D341Med (cell line): ENCODE data around the gene C2CD4B.

Experiments
- DNase-seq: peaks from one replicate; pipeline ENCODE4 v3.0.0; 2012; ENCODE audit warnings: low spot score

C2CD4B gene

DNA sequence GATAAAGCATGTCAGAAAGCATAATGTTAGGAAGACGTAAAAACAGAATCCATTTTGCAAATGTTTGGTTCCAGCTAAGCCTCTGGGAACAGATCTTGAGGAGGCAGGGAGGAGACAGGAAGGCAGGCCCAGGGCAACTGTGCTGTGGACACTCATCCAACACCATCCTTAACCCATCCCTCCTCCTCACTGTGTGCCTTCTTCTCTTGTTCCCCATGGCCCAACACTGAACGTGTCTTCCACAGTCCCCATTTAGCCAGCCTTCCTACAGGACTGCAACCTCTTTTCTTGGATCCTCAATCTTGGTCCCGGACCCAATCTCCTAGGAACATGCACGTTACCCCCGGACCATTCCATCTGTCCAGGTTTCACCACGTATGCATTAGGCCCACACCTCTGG is 15.4 kb downstream of the C2CD4B start:
- no peak for DNase-seq

DNA sequence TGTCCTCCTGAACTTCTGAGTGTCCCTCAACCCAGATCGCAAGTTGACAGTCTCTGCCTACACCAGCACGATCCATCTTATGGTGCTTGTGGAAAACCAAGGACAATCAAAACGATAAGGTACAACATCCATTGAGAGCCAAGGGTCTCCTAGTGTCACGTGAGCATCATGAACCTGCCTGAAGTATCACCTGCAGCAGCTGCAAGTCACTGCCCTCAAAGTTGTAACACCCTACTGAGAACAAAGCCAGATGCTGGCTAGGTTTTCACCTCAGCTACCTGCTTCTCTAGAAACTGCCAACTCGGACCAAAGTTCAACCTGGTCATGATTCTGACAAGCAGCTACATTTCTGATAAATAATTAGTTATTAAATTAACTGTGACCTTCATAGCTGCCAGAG is 17.5 kb downstream of the C2CD4B start:
- DNase-seq, result no peak

DNA sequence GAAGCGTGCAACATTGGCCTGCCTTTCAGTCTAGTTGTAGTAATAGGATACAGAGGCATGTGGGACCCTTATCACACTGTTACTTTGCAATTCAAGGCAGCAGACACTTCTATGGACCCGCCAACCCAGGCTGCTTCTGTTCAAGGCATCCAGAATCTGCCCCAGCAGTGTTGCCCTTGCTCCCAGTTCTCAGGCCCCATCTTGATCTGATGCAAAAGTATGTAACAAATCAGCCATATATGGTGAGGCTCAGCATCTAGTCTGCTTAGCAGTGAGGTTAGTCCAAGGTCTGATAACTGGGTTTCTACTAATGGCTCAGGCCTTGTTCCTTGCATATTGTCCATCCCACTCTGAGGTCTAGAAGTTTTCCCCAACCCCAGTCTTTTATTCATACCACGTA is 17.9 kb downstream of the C2CD4B start:
- no peak for DNase-seq

DNA sequence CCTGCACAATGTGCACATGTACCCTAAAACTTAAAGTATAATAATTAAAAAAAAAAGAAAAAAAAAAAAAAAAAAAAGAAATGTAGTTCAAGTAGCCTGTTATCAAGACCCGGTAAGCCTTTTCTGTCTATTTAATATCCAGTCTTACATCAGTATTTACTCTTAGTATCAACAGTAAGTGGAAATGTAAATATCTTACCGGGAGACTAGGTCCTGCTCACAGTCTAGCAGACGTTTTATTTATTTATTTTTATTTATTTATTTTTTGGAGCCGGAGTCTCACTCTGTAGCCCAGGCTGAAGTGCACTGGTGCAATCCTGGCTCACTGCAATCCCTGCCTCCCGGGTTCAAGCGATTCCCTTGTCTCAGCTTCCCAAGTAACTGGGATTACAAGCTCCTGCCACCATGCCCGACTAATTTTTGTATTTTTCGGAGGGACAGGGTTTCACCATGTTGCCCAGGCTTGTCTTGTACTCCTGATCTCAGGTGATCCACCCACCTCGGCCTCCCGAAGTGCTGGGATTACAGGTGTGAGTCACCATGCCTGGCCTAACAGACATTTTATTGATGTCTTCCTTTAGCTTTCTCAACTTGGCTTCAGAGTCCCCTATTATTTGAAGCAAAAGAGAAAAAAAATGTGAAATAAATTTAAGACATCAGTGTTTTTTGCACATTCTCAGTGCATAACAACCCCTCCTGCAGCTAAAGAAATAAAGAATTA is 19.9 kb downstream of the C2CD4B start:
- no peak for DNase-seq

DNA sequence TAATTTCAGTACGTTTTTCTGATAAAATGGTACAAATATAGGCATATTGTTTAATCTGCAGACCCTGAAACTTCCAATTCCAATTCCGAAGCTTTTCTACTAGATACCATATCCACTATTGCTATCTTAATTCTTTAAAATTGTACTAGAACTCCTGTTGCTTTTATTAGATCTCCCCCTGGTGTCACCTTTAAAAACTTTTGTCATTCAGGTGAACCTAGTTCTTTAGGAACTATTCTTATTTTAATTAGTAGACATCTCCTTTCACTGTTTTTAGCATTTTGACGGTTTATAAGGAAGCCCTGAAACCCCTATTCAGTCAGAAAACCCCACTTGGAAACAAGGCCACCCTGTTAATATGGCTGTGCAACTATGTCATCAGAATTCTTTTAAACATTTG is 22.3 kb downstream of the C2CD4B start:
- DNase-seq, result no peak

DNA sequence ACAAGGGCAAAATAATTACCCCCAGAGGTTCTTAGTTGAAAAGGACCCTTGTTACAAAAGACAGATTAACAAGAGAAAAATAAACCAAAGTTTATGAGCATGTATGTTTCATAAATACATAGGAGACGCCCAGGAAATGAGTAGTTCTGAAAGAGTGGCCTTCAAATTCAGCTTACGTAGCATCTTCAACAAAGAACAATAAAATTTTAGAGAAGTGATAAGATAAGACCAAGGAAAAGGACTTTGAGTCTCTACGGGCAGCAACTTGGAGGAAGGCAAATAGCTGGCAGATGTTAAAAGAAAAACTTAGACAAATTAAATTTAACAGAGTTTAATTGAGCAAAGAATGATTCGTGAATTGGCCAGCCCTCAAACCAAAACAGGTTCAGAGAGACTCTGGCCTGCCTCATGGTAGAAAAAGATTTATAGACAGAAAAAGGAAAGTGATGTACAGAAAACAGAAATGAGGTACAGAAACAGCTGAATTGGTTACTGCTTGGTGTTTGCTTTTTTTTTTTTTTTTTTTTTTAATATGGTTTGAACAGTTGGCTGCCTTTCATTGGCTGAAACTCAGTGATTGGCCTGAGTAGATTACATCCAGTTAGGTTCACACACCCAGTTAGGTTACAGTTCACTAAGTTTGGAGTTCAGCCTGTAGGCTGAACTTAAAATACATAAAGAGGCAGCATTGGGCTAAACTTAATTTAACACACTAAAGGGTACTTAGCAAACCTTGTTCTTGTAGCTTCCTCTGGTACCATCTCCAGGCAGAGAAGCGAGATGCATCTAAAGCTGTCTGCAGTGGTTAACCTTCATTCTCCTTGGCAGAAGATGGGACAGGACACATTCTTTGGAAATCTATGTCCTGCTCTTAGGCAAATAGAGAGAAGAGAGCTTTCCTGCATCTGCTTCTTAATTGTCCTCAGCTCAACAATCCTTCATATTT is 23.2 kb downstream of the C2CD4B start:
- no peak for DNase-seq

DNA sequence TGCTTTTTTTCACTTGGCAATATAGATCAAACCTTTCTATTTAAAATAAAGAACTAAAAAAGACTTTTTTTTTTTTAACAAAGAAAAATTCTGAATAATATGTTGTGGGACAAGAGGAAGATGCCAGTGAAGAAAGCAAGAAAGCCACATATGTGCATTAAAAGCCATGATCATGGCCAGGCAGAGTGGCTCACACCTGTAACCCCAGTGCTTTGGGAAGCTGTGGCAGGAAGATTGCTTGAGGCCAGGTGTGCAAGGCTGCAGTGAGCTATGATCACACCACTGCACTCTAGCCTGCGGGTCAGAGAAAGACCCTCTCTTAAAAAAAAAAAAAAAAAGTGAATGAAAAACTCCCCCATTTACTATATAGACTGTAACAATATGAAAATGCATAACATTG is 23.9 kb downstream of the C2CD4B start:
- no peak for DNase-seq

DNA sequence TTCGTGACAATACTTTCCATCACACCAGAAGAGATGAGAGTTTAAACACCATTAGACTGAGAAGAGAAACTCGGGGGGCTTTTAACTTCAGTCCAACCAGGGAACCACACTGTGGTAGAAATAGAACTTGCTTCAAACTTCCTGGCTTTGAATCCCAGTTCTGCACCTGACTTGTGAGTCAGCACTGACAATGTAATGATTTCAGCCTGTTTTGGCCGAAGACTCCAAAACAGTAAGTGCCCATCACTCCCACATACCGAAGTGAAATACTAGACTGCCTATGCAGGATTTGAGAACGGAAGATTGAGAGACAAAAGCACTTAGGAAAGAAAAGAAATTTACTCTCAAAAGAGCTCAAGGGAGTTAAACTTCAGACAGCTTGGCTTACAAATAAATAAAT is 27.0 kb downstream of the C2CD4B start:
- DNase-seq, result no peak

DNA sequence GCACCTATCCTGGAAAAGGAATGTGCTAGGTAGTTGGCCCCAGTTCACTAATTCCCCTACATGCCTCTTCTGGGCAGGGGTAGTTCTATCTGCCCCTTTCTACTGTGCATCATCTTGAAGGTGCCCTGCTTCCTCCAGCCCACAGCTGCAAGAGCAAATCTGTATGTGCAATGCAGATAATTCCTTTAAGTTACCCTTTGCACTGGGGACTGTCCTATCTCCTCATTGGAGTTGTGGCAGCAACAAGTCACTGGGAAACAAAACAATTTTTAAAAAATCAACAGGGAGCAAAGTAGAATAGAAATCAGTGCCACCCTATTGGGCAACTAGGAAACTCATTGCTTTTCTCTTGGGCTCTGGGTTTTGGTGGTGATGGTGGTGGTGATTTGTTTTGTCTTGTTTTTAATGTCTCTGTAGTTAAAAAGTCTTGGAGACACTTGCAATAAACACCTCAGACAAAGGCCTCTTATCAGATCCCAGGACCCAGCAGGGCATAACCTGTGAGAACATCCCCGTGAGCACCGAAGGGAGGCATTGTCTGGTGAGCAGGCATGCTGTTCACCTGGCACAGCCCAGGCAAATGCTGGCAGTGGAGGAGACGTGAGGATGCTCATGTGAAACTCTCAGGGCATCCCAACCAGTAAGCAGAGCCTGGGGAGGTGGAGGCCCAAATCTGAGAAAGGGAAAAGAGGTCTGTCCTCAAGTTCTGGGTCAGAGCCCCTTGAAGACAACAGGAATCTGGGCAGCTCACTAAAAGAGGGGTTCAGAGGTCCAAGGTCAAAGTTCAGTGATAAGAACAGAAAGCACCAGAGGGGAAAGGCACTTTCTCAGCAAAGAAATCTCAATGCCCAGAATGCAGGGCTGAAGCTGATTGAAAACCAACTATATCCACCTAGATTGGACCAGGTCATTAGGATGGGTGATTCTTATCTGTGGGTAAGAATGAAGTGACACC is 27.9 kb downstream of the C2CD4B start:
- no peak for DNase-seq

DNA sequence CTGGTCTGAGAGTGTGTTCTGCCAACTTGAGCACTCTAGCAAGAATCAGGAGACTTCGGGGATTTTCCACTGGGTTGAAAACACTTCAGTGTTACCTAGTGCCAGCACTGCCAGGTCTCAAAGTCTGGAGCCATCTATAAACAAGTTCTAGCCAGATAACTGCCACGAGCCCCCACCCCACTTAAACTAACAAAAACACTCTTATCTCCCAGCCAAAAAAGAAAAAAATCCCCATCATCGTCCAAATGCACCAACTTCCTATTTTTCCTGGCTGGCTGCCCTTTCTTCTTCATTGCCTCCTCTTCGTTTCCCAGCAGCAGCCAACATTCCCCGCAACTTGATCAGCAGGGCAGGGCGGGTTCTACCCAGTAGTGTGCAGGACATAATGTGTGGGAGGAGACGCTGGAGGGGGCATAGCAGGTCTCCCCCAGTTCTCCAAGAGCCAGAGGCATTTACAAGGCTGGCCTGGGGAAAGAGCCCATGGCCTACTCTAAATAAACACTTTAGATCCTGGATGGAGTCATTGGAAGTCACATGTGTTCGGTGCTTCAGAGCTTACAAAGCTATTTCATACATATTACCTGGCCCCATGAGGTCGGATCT is 29.5 kb downstream of the C2CD4B start:
- no peak for DNase-seq

DNA sequence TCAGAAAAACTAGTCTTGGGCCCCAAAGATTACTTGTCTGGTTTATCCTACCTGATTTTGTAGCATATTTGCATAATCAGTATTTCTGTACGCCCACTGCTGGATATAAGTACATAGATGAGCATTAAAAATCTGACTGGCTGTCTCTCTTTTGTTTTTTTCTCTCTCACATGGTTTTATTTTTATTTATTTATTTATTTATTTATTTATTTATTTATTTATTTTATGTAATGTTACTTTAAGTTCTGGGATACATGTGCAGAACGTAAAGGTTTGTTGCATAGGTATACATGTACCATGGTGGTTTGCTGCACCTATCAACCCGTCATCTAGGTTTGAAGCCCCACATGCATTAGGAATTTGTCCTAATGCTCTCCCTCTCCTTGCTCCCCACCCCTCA is 31.9 kb downstream of the C2CD4B start:
- DNase-seq, result no peak

DNA sequence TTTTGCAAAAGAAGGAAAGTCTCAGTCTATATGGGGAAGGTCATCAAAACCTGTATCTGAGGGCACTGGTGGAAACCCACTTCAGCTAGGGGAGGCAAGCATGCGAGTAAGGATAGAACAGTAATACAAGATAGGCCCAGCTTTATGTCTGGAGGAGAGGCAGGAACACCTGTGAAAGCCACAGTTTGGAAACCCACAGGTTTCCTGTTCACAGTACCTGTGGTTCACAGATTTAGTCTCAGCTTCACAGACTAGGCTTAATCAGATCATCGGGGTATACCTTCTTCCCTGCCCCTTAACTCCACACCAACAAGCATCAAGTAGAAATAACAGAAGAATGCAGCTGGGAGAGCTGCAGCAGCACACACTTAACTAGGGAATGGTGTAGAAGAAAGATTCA is 36.2 kb downstream of the C2CD4B start:
- DNase-seq, result no peak

DNA sequence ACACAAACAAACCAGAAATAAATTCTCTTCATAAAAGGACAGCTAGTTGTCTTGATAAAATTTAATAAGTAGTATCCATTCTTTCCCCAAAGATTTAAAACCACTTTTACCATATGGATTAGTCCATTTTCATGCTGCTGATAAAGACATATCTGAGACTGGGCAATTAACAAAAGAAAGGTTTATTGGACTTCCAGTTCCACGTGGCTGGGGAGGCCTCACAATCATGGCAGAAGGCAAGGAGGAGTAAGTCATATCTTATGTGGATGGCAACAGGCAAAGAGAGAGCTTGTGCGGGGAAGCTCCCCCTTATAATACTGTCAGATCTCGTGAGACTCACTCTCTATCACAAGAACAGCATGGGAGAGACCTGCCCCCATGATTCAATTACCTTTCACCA is 38.7 kb downstream of the C2CD4B start:
- no peak for DNase-seq

DNA sequence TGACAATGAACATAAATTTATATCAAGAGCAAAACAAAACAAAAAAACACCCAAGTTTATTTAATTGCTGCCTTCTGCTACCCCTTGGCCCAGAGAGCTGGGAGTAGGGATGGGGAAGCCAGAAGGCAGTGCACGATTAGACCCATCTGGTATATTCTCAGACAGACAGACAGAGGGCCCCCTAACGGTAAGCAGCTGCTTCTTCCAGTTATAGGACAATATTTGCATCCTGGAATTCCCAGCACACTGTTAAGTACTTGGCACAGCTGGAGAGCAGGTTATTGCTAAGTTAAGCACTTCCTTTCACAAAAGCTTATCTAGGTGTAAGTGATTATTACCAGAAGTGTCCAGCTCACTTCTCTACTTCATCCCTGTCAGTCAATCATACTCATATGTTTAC is 39.3 kb downstream of the C2CD4B start:
- DNase-seq, result peak; percentile 70

DNA sequence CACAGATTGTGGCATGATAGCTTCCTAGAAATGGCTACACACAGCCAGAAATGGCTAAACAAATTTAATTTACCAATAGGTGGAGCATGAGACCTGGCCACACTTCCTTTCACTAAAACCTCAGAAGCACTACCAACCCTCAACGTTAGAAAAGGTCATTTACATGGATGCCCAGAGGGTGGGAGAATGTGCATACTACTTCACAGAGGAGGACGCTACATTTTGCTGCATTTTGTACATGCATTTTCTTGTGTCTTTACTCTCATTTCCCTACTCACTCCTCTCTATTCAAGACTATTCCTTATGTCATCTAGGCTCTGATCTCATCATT is 40.1 kb downstream of the C2CD4B start:
- DNase-seq, result no peak

DNA sequence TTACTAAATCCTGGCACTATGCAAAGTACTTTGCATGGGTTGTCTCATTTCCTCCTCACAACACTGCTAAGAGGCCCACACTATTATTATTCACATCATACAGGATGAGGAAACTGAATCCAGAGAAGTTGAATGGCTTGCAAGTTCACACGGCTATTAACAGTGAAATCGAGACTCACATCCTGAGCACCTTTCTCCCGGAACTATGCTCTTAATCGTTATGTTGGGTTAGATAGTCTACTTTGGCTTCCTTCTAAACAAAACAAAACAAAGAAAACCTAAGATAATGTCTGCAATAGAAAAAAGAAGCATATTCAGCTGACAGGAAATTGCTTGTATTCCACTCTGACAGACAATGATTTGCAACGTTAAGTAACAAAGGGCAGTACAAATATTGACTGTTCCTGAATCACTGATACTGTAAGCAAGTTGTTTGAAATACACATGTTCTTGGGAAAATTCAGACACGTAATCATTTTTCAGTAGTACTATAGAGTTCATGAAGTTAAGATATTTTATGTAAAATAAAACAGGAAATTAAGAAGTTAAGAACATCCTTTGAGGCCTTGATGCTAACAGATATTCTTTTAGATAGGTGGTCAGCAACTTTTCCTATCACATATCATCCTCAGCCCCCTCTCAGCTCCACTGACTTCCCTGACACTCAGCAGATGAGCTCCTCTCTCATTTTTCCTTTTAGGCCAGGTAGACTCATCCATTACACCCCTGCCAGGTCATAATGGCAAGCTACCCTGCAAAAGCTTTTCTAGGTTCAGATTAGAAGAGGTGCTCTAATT is 40.7 kb downstream of the C2CD4B start:
- DNase-seq, result no peak

DNA sequence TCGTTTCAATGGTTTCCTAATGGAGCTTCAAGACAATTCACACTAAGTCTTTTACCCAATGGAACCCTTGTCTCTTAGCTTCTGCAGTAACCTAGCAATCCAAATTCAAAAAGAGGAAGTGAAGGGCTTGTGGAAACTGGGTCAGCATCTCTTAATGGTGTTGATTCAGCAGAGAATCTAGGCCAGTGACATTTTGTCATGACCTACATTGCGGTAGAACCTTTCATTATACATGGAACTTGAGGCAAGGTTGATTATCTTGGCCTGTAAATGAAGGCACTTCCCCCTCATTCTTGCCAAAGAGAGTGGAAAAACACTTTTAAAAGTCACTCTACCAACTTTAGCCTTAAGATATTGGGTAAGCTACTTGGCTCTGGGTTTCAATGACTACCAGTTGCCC is 42.8 kb downstream of the C2CD4B start:
- DNase-seq, result no peak

DNA sequence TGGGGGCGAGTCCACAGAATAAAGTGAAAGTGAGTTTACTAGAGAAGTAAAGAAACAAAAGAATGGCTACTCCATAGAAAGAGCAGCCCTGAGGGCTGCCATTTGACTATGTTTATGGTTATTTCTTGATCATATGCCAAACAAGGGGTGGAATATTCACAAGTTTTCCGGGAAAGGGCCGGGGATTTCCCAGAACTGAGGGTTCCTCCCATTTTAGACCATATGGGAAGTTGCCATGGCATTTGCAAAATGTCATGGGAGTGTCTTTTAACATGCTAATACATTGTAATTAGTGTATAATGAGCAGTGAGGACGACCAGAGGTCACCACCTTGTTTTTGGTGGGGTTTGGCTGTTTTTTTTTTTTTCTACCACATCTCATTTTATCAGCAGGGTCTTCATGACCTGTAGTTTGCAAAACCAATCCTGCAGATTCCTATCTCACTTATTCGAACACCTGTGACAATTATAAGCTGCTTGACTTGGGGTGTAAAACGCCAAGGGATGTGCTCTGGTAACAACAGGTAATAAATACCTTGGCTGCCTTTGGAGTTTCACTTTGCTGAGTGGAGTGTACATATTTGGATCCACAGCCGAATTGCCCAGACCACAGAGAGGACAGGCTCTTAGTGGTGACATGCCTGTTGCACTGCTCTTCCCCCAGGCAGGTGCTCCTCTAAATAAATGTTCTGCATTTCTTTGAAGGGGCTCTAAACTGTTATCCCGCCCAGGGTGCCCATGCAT is 43.6 kb downstream of the C2CD4B start:
- DNase-seq, result no peak

DNA sequence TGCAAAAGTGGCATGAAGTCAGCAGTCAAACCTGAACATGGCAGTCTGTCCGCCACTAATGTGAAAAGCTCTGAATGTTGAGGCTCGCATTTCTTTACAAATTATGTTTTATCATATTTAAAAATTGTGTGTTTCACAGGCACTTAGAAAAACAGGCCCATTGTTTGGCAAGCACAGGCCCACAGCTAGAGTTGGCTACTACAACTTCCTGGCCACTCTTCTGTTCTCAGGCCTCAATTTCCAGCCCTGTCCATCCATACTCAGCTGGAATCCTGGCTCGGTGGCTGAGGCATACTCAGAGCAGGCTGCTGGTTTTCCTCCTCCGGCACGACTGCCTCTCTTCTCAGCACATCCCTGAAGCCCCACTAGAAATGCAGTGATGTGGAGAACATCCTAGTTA is 44.3 kb downstream of the C2CD4B start:
- DNase-seq, result no peak

DNA sequence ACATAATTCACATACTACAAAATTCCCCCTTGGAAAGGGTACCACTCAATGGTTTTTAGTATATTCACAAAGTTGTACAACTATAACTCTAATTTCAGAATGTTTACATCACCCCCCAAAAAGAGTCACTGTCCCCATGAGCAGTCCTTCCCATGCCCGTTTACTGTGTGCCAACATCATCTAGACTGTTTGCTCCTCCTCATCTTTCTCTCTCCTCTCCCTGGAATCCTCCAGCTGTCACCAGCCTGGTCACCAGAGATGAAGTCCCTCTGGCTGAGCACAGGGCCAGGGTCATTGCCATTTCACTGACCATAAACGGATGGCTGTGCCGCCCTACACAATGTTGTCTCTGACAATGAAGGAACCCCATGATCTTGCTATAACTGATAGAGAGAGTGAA is 45.2 kb downstream of the C2CD4B start:
- DNase-seq, result no peak
